Ovary (tissue), 3 donors: ENCODE data around the gene PHLDB1.

Experiments used
- POLR2A ChIP-seq: fragments of 450-650 bp; IDR thresholded peaks from one replicate; pipeline ENCODE4 v1.6.1; 2017; ENCODE audit warnings: antibody characterized with exemption, mild to moderate bottlenecking, moderate library complexity
- TF ChIP-seq, protein P1 (sequence below), 3 donors: fragments of 450-650 bp in 2 of 3; fragments of 200-600 bp in 1 of 3; IDR thresholded peaks; one replicate each; pipeline versions ENCODE4 v1.5.1 to v1.8.0; 2016 to 2022; ENCODE audit warnings: antibody characterized with exemption in 3 of 3, mild to moderate bottlenecking in 1 of 3
- donor health status: DM: no; HTN: no; CAD: no.

DNA sequence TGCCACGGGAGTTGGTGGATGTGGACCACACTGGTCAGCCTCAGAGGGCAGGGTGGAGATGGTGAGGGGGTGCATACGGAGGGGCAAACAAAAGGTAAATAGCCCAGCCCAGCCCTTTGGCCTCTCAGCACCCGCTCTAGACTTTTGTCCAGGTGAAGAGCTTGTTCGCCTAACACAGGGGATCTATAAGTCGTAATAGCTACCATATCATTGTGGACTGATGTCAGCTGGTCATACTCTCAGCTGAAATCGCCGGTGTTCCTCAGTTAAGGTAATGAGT is 99.1 kb downstream of the PHLDB1 start:
- TF ChIP-seq, protein P1, sequence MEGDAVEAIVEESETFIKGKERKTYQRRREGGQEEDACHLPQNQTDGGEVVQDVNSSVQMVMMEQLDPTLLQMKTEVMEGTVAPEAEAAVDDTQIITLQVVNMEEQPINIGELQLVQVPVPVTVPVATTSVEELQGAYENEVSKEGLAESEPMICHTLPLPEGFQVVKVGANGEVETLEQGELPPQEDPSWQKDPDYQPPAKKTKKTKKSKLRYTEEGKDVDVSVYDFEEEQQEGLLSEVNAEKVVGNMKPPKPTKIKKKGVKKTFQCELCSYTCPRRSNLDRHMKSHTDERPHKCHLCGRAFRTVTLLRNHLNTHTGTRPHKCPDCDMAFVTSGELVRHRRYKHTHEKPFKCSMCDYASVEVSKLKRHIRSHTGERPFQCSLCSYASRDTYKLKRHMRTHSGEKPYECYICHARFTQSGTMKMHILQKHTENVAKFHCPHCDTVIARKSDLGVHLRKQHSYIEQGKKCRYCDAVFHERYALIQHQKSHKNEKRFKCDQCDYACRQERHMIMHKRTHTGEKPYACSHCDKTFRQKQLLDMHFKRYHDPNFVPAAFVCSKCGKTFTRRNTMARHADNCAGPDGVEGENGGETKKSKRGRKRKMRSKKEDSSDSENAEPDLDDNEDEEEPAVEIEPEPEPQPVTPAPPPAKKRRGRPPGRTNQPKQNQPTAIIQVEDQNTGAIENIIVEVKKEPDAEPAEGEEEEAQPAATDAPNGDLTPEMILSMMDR (IDR thresholded peaks at IDR 0.05) = no peak
- no peak for TF ChIP-seq POLR2A
